GM18505 (cell line): Measurements from ENCODE around the gene CTNNA1.

Source experiments
- ATAC-seq: cut with Tn5 transposase; IDR thresholded peaks from one replicate; pipeline ENCODE4 v1.9.1; 2021; ENCODE audit not compliant: unreplicated experiment
- POLR2A ChIP-seq: IDR thresholded peaks from 4 replicates; pipeline ENCODE4 v1.6.1; 2011; ENCODE audit warnings: borderline replicate concordance; ENCODE audit not compliant: insufficient read depth, insufficient read length; ENCODE audit errors: extremely low read depth

Gene CTNNA1

DNA sequence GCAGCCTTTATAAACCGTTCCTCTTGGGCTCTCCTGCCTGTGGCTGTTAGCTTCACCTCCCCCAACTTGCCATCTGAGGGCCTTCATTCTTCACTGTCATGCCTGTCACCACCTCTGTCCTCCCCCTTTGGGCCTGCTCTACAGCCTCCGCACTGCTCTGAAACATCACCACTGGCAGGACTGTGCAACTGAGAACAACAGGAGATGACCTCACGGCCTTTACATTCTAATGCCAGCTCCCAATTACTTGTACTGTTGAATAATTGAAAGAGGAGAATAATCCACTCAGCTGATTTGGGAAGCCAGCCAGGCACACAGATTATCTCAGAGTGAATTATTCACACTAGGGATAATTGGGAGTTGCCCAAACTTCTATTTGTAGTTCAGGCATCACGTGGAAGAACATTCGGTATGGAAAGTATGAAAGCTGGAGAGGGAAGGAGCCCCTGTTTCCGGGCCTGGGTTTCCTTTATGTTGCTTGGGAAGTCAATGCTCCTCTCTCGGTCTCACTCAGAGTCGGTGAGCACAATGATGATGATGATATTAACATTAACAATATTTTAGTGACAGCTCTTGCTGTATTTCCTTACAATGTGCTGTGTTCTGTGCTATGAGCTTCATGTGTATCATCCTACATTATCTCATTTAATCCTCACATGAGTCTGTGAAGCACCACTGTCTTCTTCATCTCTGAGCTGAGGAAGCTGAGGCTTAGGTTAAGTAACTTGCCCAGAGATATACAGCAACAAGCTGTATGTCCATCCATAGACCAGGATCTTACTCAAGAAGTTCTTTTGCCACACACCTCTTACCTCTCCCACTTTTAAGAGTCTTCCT is 221.2 kb downstream of the CTNNA1 start:
- no peak for TF ChIP-seq POLR2A
- ATAC-seq = no peak

DNA sequence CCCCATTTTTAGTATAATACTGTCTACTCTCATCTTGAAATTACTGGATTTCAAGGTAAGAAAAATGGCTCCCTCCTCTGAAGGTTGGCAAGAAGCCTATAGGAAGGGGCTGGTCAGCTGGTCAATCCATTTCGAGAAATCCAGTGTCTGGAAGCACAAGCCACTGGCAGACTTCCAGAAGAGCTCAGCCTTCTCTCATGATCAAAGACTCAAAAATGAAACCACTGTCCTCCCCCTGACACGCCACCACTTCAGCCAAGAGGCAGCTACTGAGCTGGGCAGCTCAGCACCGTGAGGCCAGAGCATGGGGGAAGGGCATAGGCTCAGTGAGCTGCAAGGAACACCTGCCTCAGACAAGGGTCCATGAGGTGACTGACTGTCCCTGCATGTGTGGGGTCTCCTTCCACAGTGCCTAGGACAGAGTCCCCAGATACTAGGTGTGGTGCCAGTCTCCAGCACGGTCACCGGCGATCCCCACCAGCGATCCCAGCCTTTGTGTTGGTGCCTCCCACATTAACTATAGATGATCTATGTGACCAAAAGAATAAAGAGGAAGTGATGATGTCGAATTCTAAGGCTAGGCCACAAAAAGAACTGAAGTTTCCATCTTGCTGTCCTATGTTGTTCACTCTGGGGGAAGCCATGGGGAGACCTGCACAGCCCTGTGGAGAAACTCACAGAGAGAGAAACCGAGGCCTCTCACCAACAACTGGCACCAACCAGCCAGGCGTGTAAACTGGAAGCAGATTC is 222.0 kb downstream of the CTNNA1 start:
- ATAC-seq = no peak
- TF ChIP-seq POLR2A = no peak

DNA sequence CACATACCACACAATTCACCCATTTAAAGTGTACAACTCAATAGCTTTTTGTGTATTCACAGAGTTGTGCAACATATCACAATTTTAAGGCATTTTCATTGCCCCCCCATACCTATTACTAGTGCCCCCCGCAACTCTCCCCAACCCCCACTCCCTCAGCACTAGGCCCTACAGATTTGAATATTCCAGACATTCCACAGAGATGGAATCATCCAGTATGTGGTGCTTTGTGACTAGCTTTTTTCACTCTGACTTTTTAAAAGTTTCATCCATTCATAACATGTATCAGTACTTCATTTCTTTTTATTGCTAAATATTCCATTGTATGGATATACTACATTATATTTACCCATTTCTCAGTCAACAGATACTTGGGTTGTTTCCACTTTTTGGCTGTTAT is 224.9 kb downstream of the CTNNA1 start:
- no peak for ATAC-seq
- no peak for TF ChIP-seq POLR2A

DNA sequence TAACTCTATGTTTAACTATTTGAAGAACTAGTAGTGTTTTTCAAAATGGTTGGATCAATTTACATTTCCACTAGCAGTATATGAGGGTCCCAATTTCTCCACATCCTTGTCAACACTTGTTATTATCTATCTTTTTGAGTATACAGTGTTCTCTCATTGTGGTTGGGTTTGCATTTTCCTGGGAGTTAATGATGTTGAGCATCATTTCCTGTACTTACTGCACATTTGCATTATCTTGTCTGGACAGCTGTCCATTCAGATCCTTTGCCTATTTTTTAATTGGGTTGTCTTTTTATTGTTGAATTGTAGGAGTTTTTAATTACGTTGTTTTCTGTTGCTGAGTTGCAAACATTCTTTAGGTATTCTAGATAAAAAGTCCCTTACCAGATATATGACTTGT is 225.4 kb downstream of the CTNNA1 start:
- no peak for ATAC-seq
- no peak for TF ChIP-seq POLR2A

DNA sequence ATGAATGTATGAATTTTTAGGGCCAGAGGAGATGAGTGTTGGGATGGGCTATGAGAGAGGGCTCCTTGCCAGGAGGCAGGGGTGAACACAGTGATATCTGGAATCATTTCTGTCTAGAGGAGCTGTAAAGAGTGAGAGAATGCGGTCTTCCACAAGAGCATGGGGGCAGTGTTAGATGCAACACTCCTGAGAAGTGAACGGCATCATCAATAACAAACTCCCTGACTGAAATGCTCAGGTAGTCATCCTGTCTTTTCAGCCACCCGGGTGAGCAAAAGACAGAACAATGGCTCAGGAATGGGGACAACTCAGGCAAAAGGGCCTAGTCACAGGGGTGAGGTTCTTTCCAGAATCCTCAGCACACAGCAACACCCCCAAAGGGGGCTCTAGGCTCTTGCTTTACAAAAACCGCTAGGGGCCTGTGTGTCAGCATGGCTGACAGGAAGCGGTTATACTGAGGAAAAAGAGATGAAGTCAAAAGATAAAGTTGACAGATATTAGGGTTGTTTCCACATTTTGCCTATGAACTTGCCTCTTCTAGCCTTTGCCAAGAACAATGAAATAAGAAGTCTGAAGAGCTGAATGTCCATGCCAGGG is 226.6 kb downstream of the CTNNA1 start:
- TF ChIP-seq POLR2A = no peak
- ATAC-seq = no peak

DNA sequence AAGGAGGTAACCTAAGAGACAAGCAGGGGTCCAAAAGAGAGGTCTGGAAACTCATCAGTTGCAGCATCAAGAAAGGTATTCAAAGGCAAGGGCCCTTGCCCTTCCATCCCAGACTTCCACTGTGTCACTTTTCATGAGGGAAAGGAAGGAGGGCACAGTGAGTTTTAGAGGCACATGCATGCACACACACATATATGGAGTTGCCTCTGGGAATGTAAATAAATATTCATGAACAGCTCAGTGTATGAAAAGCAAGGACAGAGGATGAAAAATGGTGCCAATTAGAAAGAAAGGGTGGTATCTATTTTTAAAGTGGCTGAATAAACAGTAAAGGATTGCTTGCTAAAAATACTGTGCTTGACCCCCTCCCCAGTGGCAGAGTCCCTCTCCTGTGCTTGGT is 227.2 kb downstream of the CTNNA1 start:
- ATAC-seq = no peak

DNA sequence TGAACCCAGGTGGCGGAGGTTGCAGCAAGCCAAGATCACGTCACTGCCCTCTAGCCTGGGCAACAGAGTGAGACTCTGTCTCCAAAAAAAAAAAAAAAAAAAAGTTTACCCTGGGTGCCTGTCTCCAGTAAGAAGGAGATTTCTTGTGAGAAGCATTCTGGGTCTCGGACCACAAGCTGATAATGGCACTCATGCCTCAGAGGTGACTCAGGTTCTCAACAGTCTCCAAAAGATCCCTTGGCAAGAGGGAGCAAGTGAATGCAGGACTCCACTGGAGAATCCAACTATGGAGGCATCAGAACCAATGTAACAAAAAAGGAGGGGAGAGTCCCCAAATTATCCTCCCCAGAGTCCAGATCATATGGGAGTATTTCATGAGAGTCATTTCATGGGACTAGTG is 227.9 kb downstream of the CTNNA1 start:
- TF ChIP-seq POLR2A = no peak
- ATAC-seq = no peak

More for the DNA sequence above, 227.2 kb downstream of the CTNNA1 start:
- TF ChIP-seq POLR2A = no peak

GRCh38 chr5:138981586-138981985 is 228.4 kb downstream of the CTNNA1 start:
- ATAC-seq = no peak
- no peak for TF ChIP-seq POLR2A

- ATAC-seq = no peak
- TF ChIP-seq POLR2A = no peak
Measured at GRCh38 chr5:138983984-138984383, 230.8 kb downstream of the CTNNA1 start.
